BLaER1 treated with 17β-estradiol and CSF1 and Interleukin-3, amounts not matched to agents 10 nM and 100 nM (cell line): Measurements from ENCODE around the gene NOTCH1.

Source experiments
- H3K27ac ChIP-seq, 11 experiments: shearing (Covaris generic); formaldehyde crosslinking; 2 replicates each; pipeline ENCODE4 v1.8.1; 2022
- H3K27me3 ChIP-seq, 11 experiments: shearing (Covaris generic); formaldehyde crosslinking; 2 replicates each; pipeline ENCODE4 v1.8.1; 2022
- H3K36me3 ChIP-seq, 11 experiments: shearing (Covaris generic); formaldehyde crosslinking; 2 replicates each; pipeline ENCODE4 v1.8.1; 2022
- H3K4me1 ChIP-seq, 10 experiments: shearing (Covaris generic); formaldehyde crosslinking; 2 replicates each; pipeline ENCODE4 v1.8.1; 2022
- H3K4me2 ChIP-seq, 11 experiments: shearing (Covaris generic); formaldehyde crosslinking; 2 replicates each; pipeline ENCODE4 v1.8.1; 2022
- H3K4me3 ChIP-seq, 10 experiments: shearing (Covaris generic); formaldehyde crosslinking; 2 replicates each; pipeline ENCODE4 v1.8.1; 2022
- H3K9ac ChIP-seq, 11 experiments: shearing (Covaris generic); formaldehyde crosslinking; 2 replicates each; pipeline ENCODE4 v1.8.1; 2022
- H3K9me3 ChIP-seq, 11 experiments: shearing (Covaris generic); formaldehyde crosslinking; replicated peaks in 1 of 11; 2 replicates each; pipeline ENCODE4 v1.8.1; 2022
- H4K20me1 ChIP-seq, 11 experiments: shearing (Covaris generic); formaldehyde crosslinking; 2 replicates each; pipeline ENCODE4 v1.8.1; 2022
- Cebpa-rat ChIP-seq, 11 experiments: shearing (Covaris generic); IDR thresholded peaks; 2 replicates each; pipeline ENCODE4 v1.8.1; 2022

The NOTCH1 gene

GRCh38 chr9:136520053-136520540 lies 25.8 kb downstream of the NOTCH1 start:
- no peak for TF ChIP-seq Cebpa-rat (IDR thresholded peaks at IDR 0.05)
- Histone ChIP-seq H3K4me3 (no peak overlapping the region), H3K9ac (peak overlapping the region in 3 of 11 experiments; percentile 18 to 26 (median 20); a peak in 2 of 22 replicates), H3K36me3 (peaks cover 60 to 86% (median 69%) of the 10 kb centered on the region in 11 experiments), H3K27ac (no peak overlapping the region), H3K9me3 (no peaks in the 10 kb centered on the region), H4K20me1 (peaks cover 58 to 100% (median 92%) of the 10 kb centered on the region in 11 experiments), H3K27me3 (peaks cover 0 to 3% (median 0%) of the 10 kb centered on the region in 11 experiments; a peak in 5 of 22 replicates), H3K4me2 (peak overlapping the region in 10 of 11 experiments; percentile 20 to 89 (median 52); a peak in 15 of 22 replicates), H3K4me1 (peaks cover 27 to 59% (median 44%) of the 10 kb centered on the region in 10 experiments)

DNA sequence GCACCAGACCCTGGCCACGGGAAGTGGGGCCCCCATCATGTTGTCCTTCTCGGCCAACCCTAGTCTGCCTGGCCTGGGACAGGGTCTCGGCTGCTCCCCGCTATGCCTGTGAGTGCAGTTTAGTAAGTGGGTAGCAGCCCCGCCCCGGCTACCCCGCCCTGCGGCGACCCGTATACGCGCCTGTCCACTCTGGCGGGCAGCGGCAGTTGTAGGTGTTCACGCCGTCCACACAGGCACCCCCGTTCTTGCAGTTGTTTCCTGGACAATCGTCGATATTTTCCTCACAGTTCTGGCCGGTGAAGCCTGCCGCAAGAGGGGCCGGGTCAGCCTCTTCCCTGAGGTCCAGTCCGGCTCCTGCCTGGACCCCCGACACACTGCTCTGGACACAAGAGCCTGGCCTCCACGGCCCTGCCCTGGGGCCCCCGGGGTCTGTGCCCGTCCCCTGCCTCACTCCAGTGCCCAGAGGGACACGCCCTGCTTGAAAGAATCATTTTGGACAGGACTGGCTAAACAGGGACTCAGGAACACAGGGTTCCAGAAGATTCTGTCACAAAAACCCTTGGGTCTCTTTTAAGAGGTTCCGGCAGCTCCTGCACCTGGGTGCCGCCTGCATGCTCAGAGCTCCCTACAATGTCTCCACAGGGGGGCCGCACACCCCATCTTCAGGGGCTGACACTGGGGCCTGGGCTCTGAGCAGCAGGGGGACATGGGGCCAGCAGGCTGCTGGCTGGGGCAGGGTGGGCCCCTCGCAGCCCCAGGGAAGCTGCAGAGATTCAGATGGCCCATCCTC lies 26.4 kb downstream of the NOTCH1 start:
- H3K9me3 ChIP-seq: no peaks in the 10 kb centered on the region
- no peak for TF ChIP-seq Cebpa-rat (IDR thresholded peaks at IDR 0.05)
- H3K36me3 ChIP-seq: peaks cover 67 to 92% (median 75%) of the 10 kb centered on the region in 11 experiments
- peaks cover 27 to 52% (median 39%) of the 10 kb centered on the region in 10 experiments for H3K4me1 ChIP-seq
- H3K4me3 ChIP-seq: no peak overlapping the region
- H3K9ac ChIP-seq: 0 out of 22 replicates have a peak overlapping the region, but pooled peaks of 2 of the 11 experiments have one; percentile 20 to 26
- H3K27ac ChIP-seq: no peak overlapping the region
- H3K4me2 ChIP-seq: peak overlapping the region in 4 of 11 experiments; percentile 47 to 67 (median 60); a peak in 7 of 22 replicates
- H3K27me3 ChIP-seq: no peaks in the 10 kb centered on the region
- peaks cover 56 to 100% (median 91%) of the 10 kb centered on the region in 11 experiments for H4K20me1 ChIP-seq

- H3K4me1 ChIP-seq: peaks cover 27 to 44% (median 38%) of the 10 kb centered on the region in 10 experiments
- H3K4me3 ChIP-seq: no peak overlapping the region
- peaks cover 74 to 94% (median 80%) of the 10 kb centered on the region in 11 experiments for H3K36me3 ChIP-seq
- no peak overlapping the region for H3K27ac ChIP-seq
- H3K9ac ChIP-seq: no peak overlapping the region
- no peak overlapping the region for H3K4me2 ChIP-seq
- no peaks in the 10 kb centered on the region for H3K27me3 ChIP-seq
- H3K9me3 ChIP-seq: no peaks in the 10 kb centered on the region
- TF ChIP-seq Cebpa-rat (IDR thresholded peaks at IDR 0.05): no peak
- H4K20me1 ChIP-seq: peaks cover 49 to 100% (median 91%) of the 10 kb centered on the region in 11 experiments
These were observed 27.2 kb downstream of the NOTCH1 start for GRCh38 chr9:136518623-136519022.

DNA sequence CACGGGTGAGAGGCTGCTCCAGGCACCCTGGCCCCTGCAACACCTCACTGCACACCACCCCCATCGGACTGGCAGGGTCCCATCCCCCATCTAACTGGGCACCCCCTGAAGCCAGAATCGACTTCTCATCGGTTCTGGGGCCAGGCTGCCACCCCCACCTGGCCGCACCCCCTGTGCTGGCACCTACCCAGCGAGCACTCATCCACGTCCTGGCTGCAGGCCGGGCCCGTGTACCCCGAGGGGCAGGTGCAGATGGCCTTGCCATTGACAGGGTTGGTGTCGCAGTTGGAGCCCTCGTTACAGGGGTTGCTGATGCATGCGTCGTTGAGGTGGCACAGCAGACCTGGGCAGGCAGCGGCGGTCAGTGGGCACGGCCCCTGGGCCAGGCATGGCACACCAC lies 27.9 kb downstream of the NOTCH1 start:
- Histone ChIP-seq H3K9ac (no peak overlapping the region), H3K4me2 (no peak overlapping the region), H3K27ac (no peak overlapping the region), H3K36me3 (peaks cover 74 to 94% (median 80%) of the 10 kb centered on the region in 11 experiments), H4K20me1 (peaks cover 42 to 100% (median 91%) of the 10 kb centered on the region in 11 experiments), H3K4me1 (peaks cover 25 to 37% (median 33%) of the 10 kb centered on the region in 10 experiments), H3K9me3 (no peaks in the 10 kb centered on the region), H3K4me3 (no peak overlapping the region), H3K27me3 (no peaks in the 10 kb centered on the region)
- TF ChIP-seq Cebpa-rat (IDR thresholded peaks at IDR 0.05): no peak

- Histone ChIP-seq H4K20me1 (peaks cover 34 to 98% (median 87%) of the 10 kb centered on the region in 11 experiments), H3K4me3 (no peak overlapping the region), H3K27me3 (no peaks in the 10 kb centered on the region), H3K4me2 (no peak overlapping the region), H3K4me1 (peaks cover 17 to 30% (median 25%) of the 10 kb centered on the region in 10 experiments), H3K9ac (no peak overlapping the region), H3K27ac (no peak overlapping the region), H3K36me3 (peaks cover 71 to 93% (median 78%) of the 10 kb centered on the region in 11 experiments), H3K9me3 (no peaks in the 10 kb centered on the region)
- no peak for TF ChIP-seq Cebpa-rat (IDR thresholded peaks at IDR 0.05)
These were observed 28.7 kb downstream of the NOTCH1 start for GRCh38 chr9:136517012-136517743.

- Histone ChIP-seq H4K20me1 (peaks cover 27 to 98% (median 84%) of the 10 kb centered on the region in 11 experiments; a peak in 21 of 22 replicates), H3K9me3 (no peaks in the 10 kb centered on the region), H3K36me3 (peaks cover 79 to 96% (median 87%) of the 10 kb centered on the region in 11 experiments), H3K27ac (no peak overlapping the region), H3K4me3 (no peak overlapping the region), H3K4me2 (no peak overlapping the region), H3K4me1 (peaks cover 8 to 20% (median 16%) of the 10 kb centered on the region in 10 experiments), H3K9ac (no peak overlapping the region), H3K27me3 (no peaks in the 10 kb centered on the region)
- TF ChIP-seq Cebpa-rat (IDR thresholded peaks at IDR 0.05): no peak
These were observed 29.6 kb downstream of the NOTCH1 start for GRCh38 chr9:136516191-136516654.

DNA sequence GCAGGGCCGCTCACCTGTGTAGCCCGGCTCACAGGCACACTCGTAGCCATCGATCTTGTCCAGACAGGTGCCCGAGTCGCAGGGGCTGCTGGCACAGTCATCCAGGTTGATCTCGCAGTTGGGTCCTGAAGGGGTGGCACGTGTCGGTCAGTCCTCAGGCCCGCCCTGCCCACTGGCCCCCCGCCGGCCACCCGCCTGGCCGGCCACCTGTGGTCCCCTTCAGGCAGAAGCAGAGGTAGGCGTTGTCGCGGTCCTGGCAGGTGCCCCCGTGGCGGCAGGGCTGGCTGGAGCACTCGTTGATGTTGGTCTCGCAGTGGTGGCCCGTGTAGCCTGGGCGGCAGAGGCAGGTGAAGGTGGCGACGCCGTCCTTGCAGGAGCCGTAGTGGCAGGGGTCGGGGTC lies 30.6 kb downstream of the NOTCH1 start:
- H3K27ac ChIP-seq: no peak overlapping the region
- H3K9me3 ChIP-seq: no peaks in the 10 kb centered on the region
- H3K4me1 ChIP-seq: peaks cover 0 to 10% (median 6%) of the 10 kb centered on the region in 10 experiments; a peak in 17 of 20 replicates
- H4K20me1 ChIP-seq: peaks cover 18 to 98% (median 76%) of the 10 kb centered on the region in 11 experiments; a peak in 21 of 22 replicates
- H3K36me3 ChIP-seq: peaks cover 89 to 96% (median 94%) of the 10 kb centered on the region in 11 experiments
- H3K9ac ChIP-seq: no peak overlapping the region
- no peaks in the 10 kb centered on the region for H3K27me3 ChIP-seq
- no peak overlapping the region for H3K4me3 ChIP-seq
- no peak overlapping the region for H3K4me2 ChIP-seq
- no peak for TF ChIP-seq Cebpa-rat (IDR thresholded peaks at IDR 0.05)

DNA sequence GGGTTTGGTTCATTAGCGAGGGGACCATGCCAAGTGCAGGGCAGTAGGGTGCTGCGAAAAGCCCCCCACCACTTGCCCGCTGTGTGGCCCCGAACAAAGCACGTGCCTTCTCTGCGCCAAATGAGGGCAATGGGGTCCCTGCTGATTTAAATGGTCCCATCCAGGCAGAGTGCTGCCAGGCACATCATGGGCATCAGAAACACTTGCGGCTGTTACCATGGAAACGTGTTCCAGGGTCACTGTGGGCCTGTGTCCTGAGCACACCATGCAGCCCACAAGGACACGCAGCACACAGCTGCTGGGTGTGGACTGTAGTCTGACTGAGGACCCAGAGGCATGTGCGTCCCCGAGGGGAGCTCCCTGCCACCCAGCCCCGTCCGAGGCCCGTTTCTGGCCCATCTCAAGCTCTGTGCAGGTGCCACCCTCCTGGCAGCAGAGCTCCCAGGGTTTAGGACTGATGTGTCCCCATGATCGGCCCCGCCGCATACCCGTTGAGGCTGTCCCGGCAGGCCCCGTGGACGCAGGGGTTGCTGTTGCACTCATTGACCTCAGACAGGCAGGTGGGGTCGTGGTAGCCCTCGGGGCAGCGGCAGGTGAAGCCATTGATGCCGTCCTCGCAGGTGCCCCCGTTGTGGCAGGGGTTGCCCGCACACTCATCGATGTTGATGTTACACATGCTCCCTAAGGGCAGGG lies 31.7 kb downstream of the NOTCH1 start:
- Histone ChIP-seq H3K36me3 (peaks cover 95 to 99% (median 98%) of the 10 kb centered on the region in 11 experiments), H3K27ac (no peak overlapping the region), H4K20me1 (peaks cover 15 to 98% (median 76%) of the 10 kb centered on the region in 11 experiments; a peak in 21 of 22 replicates)

More for the DNA sequence above, 31.7 kb downstream of the NOTCH1 start:
- TF ChIP-seq Cebpa-rat (IDR thresholded peaks at IDR 0.05): no peak
- Histone ChIP-seq H3K9me3 (no peaks in the 10 kb centered on the region), H3K4me3 (no peak overlapping the region), H3K4me1 (no peaks in the 10 kb centered on the region), H3K27me3 (no peaks in the 10 kb centered on the region), H3K4me2 (no peak overlapping the region), H3K9ac (no peak overlapping the region)
